ENCODE measurements around the gene MAPT.
"Not testable (repeated sequence)": the region's sequence is repeated elsewhere in the genome, so short reads cannot be mapped to it uniquely, and the experiment has no call there.

Gene MAPT

DNA sequence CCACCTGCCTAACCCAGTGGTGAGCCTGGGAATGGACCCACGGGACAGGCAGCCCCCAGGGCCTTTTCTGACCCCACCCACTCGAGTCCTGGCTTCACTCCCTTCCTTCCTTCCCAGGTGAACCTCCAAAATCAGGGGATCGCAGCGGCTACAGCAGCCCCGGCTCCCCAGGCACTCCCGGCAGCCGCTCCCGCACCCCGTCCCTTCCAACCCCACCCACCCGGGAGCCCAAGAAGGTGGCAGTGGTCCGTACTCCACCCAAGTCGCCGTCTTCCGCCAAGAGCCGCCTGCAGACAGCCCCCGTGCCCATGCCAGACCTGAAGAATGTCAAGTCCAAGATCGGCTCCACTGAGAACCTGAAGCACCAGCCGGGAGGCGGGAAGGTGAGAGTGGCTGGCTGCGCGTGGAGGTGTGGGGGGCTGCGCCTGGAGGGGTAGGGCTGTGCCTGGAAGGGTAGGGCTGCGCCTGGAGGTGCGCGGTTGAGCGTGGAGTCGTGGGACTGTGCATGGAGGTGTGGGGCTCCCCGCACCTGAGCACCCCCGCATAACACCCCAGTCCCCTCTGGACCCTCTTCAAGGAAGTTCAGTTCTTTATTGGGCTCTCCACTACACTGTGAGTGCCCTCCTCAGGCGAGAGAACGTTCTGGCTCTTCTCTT is 102.1 kb downstream of the MAPT start:
- no peak for DNase-seq

DNA sequence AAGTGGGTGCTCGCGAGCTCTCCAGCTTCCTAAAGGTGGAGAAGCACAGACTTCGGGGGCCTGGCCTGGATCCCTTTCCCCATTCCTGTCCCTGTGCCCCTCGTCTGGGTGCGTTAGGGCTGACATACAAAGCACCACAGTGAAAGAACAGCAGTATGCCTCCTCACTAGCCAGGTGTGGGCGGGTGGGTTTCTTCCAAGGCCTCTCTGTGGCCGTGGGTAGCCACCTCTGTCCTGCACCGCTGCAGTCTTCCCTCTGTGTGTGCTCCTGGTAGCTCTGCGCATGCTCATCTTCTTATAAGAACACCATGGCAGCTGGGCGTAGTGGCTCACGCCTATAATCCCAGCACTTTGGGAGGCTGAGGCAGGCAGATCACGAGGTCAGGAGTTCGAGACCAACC is 102.8 kb downstream of the MAPT start:
- no peak for DNase-seq

DNA sequence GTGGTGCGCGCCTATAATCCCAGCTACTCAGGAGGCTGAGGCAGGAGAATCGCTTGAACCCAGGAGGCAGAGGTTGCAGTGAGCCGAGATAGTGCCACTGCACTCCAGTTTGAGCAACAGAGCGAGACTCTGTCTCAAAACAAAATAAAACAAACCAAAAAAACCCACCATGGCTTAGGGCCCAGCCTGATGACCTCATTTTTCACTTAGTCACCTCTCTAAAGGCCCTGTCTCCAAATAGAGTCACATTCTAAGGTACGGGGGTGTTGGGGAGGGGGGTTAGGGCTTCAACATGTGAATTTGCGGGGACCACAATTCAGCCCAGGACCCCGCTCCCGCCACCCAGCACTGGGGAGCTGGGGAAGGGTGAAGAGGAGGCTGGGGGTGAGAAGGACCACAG is 103.3 kb downstream of the MAPT start:
- DNase-seq: no peak

DNA sequence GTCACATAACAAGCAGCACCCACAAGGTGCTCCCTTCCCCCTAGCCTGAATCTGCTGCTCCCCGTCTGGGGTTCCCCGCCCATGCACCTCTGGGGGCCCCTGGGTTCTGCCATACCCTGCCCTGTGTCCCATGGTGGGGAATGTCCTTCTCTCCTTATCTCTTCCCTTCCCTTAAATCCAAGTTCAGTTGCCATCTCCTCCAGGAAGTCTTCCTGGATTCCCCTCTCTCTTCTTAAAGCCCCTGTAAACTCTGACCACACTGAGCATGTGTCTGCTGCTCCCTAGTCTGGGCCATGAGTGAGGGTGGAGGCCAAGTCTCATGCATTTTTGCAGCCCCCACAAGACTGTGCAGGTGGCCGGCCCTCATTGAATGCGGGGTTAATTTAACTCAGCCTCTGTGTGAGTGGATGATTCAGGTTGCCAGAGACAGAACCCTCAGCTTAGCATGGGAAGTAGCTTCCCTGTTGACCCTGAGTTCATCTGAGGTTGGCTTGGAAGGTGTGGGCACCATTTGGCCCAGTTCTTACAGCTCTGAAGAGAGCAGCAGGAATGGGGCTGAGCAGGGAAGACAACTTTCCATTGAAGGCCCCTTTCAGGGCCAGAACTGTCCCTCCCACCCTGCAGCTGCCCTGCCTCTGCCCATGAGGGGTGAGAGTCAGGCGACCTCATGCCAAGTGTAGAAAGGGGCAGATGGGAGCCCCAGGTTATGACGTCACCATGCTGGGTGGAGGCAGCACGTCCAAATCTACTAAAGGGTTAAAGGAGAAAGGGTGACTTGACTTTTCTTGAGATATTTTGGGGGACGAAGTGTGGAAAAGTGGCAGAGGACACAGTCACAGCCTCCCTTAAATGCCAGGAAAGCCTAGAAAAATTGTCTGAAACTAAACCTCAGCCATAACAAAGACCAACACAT is 104.9 kb downstream of the MAPT start, which contains the start of gene STH:
TSS of gene STH (plus strand) at position 264 of the 913 bp plus-strand sequence. CDS start at position 294, 30 bp downstream.
- no peak for DNase-seq

DNA sequence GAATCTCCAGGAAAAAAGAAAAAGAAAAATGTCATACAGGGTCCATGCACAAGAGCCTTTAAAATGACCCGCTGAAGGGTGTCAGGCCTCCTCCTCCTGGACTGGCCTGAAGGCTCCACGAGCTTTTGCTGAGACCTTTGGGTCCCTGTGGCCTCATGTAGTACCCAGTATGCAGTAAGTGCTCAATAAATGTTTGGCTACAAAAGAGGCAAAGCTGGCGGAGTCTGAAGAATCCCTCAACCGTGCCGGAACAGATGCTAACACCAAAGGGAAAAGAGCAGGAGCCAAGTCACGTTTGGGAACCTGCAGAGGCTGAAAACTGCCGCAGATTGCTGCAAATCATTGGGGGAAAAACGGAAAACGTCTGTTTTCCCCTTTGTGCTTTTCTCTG is 105.5 kb downstream of the MAPT start:
- DNase-seq: no peak

DNA sequence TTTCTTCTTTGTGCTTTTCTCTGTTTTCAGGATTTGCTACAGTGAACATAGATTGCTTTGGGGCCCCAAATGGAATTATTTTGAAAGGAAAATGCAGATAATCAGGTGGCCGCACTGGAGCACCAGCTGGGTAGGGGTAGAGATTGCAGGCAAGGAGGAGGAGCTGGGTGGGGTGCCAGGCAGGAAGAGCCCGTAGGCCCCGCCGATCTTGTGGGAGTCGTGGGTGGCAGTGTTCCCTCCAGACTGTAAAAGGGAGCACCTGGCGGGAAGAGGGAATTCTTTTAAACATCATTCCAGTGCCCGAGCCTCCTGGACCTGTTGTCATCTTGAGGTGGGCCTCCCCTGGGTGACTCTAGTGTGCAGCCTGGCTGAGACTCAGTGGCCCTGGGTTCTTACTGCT is 105.9 kb downstream of the MAPT start:
- DNase-seq: no peak

DNA sequence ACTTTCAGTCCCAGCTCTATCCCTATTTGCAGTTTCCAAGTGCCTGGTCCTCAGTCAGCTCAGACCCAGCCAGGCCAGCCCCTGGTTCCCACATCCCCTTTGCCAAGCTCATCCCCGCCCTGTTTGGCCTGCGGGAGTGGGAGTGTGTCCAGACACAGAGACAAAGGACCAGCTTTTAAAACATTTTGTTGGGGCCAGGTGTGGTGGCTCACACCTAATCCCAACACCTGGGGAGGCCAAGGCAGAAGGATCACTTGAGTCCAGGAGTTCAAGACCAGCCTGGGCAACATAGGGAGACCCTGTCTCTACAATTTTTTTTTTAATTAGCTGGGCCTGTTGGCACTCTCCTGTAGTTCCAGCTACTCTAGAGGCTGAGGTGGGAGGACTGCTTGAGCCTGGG is 106.4 kb downstream of the MAPT start:
- no peak for DNase-seq

DNA sequence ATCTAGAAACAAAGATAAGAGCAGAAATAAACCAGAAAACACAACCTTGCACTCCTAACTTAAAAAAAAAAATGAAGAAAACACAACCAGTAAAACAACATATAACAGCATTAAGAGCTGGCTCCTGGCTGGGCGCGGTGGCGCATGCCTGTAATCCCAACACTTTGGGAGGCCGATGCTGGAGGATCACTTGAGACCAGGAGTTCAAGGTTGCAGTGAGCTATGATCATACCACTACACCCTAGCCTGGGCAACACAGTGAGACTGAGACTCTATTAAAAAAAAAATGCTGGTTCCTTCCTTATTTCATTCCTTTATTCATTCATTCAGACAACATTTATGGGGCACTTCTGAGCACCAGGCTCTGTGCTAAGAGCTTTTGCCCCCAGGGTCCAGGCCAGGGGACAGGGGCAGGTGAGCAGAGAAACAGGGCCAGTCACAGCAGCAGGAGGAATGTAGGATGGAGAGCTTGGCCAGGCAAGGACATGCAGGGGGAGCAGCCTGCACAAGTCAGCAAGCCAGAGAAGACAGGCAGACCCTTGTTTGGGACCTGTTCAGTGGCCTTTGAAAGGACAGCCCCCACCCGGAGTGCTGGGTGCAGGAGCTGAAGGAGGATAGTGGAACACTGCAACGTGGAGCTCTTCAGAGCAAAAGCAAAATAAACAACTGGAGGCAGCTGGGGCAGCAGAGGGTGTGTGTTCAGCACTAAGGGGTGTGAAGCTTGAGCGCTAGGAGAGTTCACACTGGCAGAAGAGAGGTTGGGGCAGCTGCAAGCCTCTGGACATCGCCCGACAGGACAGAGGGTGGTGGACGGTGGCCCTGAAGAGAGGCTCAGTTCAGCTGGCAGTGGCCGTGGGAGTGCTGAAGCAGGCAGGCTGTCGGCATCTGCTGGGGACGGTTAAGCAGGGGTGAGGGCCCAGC is 107.3 kb downstream of the MAPT start:
- no peak for DNase-seq

DNA sequence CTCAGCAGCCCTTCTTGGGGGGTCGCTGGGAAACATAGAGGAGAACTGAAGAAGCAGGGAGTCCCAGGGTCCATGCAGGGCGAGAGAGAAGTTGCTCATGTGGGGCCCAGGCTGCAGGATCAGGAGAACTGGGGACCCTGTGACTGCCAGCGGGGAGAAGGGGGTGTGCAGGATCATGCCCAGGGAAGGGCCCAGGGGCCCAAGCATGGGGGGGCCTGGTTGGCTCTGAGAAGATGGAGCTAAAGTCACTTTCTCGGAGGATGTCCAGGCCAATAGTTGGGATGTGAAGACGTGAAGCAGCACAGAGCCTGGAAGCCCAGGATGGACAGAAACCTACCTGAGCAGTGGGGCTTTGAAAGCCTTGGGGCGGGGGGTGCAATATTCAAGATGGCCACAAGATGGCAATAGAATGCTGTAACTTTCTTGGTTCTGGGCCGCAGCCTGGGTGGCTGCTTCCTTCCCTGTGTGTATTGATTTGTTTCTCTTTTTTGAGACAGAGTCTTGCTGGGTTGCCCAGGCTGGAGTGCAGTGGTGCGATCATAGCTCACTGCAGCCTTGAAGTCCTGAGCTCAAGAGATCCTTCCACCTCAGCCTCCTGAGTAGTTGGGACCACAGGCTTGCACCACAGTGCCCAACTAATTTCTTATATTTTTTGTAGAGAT is 108.1 kb downstream of the MAPT start:
- DNase-seq: peak; percentile 72

DNA sequence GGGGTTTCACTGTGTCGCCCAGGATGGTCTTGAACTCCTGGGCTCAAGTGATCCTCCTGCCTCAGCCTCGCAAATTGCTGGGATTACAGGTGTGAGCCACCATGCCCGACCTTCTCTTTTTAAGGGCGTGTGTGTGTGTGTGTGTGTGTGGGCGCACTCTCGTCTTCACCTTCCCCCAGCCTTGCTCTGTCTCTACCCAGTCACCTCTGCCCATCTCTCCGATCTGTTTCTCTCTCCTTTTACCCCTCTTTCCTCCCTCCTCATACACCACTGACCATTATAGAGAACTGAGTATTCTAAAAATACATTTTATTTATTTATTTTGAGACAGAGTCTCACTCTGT is 108.6 kb downstream of the MAPT start:
- no peak for DNase-seq

DNA sequence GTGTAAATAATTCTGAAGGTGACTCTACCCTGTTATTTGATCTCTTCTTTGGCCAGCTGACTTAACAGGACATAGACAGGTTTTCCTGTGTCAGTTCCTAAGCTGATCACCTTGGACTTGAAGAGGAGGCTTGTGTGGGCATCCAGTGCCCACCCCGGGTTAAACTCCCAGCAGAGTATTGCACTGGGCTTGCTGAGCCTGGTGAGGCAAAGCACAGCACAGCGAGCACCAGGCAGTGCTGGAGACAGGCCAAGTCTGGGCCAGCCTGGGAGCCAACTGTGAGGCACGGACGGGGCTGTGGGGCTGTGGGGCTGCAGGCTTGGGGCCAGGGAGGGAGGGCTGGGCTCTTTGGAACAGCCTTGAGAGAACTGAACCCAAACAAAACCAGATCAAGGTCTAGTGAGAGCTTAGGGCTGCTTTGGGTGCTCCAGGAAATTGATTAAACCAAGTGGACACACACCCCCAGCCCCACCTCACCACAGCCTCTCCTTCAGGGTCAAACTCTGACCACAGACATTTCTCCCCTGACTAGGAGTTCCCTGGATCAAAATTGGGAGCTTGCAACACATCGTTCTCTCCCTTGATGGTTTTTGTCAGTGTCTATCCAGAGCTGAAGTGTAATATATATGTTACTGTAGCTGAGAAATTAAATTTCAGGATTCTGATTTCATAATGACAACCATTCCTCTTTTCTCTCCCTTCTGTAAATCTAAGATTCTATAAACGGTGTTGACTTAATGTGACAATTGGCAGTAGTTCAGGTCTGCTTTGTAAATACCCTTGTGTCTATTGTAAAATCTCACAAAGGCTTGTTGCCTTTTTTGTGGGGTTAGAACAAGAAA is 109.8 kb downstream of the MAPT start:
- DNase-seq: no peak

DNA sequence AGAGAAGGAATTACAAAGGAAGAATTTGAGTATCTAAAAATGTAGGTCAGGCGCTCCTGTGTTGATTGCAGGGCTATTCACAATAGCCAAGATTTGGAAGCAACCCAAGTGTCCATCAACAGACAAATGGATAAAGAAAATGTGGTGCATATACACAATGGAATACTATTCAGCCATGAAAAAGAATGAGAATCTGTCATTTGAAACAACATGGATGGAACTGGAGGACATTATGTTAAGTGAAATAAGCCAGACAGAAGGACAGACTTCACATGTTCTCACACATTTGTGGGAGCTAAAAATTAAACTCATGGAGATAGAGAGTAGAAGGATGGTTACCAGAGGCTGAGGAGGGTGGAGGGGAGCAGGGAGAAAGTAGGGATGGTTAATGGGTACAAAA is 111.7 kb downstream of the MAPT start:
- not testable (repeated sequence) for DNase-seq

DNA sequence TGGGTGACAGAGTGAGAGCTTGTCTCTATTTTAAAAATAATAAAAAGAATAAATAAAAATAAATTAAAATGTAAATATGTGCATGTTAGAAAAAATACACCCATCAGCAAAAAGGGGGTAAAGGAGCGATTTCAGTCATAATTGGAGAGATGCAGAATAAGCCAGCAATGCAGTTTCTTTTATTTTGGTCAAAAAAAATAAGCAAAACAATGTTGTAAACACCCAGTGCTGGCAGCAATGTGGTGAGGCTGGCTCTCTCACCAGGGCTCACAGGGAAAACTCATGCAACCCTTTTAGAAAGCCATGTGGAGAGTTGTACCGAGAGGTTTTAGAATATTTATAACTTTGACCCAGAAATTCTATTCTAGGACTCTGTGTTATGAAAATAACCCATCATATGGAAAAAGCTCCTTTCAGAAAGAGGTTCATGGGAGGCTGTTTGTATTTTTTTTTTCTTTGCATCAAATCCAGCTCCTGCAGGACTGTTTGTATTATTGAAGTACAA is 113.2 kb downstream of the MAPT start:
- DNase-seq: no peak

DNA sequence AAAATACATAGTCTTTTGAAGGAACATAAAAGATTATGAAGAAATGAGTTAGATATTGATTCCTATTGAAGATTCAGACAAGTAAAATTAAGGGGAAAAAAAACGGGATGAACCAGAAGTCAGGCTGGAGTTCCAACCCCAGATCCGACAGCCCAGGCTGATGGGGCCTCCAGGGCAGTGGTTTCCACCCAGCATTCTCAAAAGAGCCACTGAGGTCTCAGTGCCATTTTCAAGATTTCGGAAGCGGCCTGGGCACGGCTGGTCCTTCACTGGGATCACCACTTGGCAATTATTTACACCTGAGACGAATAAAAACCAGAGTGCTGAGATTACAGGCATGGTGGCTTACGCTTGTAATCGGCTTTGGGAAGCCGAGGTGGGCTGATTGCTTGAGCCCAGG is 114.2 kb downstream of the MAPT start:
- DNase-seq: no peak

DNA sequence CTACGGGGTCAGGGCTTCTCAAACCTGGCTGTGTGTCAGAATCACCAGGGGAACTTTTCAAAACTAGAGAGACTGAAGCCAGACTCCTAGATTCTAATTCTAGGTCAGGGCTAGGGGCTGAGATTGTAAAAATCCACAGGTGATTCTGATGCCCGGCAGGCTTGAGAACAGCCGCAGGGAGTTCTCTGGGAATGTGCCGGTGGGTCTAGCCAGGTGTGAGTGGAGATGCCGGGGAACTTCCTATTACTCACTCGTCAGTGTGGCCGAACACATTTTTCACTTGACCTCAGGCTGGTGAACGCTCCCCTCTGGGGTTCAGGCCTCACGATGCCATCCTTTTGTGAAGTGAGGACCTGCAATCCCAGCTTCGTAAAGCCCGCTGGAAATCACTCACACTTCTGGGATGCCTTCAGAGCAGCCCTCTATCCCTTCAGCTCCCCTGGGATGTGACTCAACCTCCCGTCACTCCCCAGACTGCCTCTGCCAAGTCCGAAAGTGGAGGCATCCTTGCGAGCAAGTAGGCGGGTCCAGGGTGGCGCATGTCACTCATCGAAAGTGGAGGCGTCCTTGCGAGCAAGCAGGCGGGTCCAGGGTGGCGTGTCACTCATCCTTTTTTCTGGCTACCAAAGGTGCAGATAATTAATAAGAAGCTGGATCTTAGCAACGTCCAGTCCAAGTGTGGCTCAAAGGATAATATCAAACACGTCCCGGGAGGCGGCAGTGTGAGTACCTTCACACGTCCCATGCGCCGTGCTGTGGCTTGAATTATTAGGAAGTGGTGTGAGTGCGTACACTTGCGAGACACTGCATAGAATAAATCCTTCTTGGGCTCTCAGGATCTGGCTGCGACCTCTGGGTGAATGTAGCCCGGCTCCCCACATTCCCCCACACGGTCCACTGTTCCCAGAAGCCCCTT is 115.6 kb downstream of the MAPT start:
- no peak for DNase-seq

DNA sequence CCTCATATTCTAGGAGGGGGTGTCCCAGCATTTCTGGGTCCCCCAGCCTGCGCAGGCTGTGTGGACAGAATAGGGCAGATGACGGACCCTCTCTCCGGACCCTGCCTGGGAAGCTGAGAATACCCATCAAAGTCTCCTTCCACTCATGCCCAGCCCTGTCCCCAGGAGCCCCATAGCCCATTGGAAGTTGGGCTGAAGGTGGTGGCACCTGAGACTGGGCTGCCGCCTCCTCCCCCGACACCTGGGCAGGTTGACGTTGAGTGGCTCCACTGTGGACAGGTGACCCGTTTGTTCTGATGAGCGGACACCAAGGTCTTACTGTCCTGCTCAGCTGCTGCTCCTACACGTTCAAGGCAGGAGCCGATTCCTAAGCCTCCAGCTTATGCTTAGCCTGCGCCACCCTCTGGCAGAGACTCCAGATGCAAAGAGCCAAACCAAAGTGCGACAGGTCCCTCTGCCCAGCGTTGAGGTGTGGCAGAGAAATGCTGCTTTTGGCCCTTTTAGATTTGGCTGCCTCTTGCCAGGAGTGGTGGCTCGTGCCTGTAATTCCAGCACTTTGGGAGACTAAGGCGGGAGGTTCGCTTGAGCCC is 116.3 kb downstream of the MAPT start:
- no peak for DNase-seq

DNA sequence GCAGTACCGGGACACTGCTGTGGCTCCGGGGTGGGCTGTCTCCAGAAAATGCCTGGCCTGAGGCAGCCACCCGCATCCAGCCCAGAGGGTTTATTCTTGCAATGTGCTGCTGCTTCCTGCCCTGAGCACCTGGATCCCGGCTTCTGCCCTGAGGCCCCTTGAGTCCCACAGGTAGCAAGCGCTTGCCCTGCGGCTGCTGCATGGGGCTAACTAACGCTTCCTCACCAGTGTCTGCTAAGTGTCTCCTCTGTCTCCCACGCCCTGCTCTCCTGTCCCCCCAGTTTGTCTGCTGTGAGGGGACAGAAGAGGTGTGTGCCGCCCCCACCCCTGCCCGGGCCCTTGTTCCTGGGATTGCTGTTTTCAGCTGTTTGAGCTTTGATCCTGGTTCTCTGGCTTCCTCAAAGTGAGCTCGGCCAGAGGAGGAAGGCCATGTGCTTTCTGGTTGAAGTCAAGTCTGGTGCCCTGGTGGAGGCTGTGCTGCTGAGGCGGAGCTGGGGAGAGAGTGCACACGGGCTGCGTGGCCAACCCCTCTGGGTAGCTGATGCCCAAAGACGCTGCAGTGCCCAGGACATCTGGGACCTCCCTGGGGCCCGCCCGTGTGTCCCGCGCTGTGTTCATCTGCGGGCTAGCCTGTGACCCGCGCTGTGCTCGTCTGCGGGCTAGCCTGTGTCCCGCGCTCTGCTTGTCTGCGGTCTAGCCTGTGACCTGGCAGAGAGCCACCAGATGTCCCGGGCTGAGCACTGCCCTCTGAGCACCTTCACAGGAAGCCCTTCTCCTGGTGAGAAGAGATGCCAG is 117.6 kb downstream of the MAPT start:
- DNase-seq: no peak

DNA sequence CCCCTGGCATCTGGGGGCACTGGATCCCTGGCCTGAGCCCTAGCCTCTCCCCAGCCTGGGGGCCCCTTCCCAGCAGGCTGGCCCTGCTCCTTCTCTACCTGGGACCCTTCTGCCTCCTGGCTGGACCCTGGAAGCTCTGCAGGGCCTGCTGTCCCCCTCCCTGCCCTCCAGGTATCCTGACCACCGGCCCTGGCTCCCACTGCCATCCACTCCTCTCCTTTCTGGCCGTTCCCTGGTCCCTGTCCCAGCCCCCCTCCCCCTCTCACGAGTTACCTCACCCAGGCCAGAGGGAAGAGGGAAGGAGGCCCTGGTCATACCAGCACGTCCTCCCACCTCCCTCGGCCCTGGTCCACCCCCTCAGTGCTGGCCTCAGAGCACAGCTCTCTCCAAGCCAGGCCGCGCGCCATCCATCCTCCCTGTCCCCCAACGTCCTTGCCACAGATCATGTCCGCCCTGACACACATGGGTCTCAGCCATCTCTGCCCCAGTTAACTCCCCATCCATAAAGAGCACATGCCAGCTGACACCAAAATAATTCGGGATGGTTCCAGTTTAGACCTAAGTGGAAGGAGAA is 118.2 kb downstream of the MAPT start:
- no peak for DNase-seq

DNA sequence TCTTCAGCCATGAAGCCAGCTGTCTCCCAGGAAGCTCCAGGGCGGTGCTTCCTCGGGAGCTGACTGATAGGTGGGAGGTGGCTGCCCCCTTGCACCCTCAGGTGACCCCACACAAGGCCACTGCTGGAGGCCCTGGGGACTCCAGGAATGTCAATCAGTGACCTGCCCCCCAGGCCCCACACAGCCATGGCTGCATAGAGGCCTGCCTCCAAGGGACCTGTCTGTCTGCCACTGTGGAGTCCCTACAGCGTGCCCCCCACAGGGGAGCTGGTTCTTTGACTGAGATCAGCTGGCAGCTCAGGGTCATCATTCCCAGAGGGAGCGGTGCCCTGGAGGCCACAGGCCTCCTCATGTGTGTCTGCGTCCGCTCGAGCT is 118.8 kb downstream of the MAPT start:
- no peak for DNase-seq
